ENCODE measurements around the gene GABRD. TPM values are rescaled to one million over a fixed set of nuclear protein-coding genes. Genes with fewer than 3 reads are reported as not detected.

Gene GABRD
- total RNA-seq, 4 donors from 2014 or later, result not detected

GRCh38 chr1:2025491-2025981, 6.4 kb downstream of the GABRD start:
- TF ChIP-seq, protein P1, sequence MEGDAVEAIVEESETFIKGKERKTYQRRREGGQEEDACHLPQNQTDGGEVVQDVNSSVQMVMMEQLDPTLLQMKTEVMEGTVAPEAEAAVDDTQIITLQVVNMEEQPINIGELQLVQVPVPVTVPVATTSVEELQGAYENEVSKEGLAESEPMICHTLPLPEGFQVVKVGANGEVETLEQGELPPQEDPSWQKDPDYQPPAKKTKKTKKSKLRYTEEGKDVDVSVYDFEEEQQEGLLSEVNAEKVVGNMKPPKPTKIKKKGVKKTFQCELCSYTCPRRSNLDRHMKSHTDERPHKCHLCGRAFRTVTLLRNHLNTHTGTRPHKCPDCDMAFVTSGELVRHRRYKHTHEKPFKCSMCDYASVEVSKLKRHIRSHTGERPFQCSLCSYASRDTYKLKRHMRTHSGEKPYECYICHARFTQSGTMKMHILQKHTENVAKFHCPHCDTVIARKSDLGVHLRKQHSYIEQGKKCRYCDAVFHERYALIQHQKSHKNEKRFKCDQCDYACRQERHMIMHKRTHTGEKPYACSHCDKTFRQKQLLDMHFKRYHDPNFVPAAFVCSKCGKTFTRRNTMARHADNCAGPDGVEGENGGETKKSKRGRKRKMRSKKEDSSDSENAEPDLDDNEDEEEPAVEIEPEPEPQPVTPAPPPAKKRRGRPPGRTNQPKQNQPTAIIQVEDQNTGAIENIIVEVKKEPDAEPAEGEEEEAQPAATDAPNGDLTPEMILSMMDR (IDR thresholded peaks at IDR 0.05), result no peak
- ATAC-seq (ENCODE audit: low FRiP score) (no peak), DNase-seq (ENCODE audit: low spot score) (no peak)

DNA sequence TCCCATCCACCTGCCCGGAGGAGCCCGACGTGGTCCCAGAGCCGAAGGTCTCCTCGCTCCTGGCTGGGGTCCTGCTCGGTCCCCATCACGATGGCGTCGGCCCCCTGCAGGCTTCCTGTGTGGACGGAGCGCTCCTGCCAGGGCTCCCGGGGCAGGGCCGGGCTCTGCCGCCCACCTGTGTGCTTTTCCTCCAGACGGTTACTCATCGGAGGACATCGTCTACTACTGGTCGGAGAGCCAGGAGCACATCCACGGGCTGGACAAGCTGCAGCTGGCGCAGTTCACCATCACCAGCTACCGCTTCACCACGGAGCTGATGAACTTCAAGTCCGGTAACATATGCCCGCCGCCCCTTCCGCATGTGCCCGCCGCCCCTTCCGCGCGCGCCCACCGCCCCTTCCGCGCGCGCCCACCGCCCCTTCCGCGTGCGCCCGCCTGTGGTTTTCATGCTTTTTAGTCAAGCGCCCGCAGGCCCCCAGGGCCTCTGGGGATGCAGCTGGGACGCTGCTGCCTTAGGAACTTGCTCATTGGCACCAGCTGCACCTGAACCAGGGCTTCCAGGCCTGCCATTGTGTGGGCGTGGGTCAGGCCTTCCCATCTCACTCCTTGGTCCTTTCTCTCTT, 8.9 kb downstream of the GABRD start:
- TF ChIP-seq, protein P1 (IDR thresholded peaks at IDR 0.05), result no peak
- no peak for DNase-seq (ENCODE audit: low spot score)
- ATAC-seq (ENCODE audit: low FRiP score), result no peak

- DNase-seq (ENCODE audit: low spot score) (no peak), ATAC-seq (ENCODE audit: low FRiP score) (no peak)
- TF ChIP-seq, protein P1 (IDR thresholded peaks at IDR 0.05), result no peak
These were observed 9.9 kb downstream of the GABRD start for GRCh38 chr1:2028870-2029560.

- TF ChIP-seq, protein P1 (IDR thresholded peaks at IDR 0.05), result no peak
- no peak for ATAC-seq (ENCODE audit: low FRiP score)
- DNase-seq (ENCODE audit: low spot score), result no peak
These were observed 10.4 kb downstream of the GABRD start for GRCh38 chr1:2029561-2029960.

DNA sequence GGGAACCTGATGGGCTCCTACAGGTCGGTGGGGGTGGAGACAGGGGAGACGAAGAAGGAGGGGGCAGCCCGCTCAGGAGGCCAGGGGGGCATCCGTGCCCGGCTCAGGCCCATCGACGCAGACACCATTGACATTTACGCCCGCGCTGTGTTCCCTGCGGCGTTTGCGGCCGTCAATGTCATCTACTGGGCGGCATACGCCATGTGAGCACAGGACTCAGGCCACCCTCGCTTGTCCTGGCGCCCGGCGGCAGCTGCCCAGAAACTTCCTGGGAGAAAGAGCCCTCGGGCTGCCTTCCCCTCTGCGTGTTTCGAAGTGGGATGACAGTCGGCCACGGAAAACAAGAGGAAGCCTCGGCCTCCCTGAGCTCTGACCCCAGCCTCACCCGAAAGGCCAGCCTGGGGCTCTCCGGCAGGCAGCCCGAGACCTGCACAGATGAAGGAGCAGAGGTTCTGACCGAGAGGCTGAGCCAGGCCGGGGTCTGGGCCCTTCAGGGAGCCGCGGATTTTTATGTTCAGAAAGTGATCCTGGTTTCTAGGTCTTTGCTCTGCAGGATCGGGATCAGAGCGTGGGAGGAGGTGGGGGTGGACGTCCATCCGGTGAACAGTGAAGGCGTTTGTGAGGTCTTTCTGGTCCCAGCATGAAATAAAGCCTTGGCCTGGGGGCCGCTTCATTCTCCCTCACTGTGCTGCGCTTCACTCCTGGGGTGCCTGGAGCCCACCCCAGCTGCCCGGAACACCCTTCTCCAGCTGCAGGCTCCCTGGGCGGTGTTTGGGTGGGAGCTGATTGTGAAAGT, 11.1 kb downstream of the GABRD start:
- TF ChIP-seq, protein P1 (IDR thresholded peaks at IDR 0.05), result no peak
- ATAC-seq (ENCODE audit: low FRiP score), result no peak
- DNase-seq (ENCODE audit: low spot score), result no peak

DNA sequence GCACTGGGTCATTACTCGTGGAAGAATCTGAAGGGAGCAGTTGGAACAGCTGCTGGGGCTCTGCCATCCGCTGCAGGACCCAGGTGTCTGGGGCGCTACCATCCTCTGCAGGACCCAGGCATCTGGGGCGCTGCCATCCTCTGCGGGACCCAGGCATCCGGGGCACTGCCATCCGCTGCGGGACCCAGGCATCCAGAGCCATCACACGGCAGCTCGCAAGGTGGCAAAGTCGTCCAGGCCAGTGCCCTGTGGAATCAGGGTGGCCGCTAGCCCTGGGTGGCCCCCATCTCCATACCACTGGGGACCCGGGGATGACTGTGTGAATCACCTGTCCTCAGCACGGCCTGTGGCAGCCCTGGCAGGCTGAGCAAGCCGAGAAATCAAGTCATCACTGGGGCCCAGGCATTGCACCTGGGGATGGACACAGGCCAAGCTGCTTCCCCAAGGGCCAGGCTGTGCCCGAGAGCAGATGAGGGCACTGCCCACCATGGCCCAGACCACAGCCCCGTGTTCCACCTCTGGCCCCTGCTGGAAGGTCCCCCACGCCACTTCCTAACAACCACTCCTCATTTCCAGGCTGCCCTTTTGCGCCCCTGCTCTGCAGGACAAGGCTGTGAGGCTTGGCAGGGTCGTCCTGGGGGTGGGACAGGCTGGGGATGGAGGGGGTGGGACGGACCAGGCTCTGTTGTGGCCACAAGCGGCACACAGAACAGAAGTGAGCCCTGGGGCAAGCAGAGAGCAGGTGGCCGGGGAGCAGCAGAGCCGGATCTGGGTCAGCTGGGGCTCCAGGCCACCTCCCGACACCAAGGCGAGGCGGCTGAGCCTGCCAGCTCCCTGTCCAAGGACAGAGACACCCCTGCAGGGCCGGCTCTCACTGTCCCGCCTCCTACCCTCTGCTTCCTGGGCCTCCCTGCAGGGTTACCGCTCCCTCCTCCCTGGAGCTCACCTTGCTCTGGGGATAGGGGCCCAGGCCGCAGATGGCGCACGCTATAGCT, 12.7 kb downstream of the GABRD start:
- no peak for ATAC-seq (ENCODE audit: low FRiP score)
- DNase-seq (ENCODE audit: low spot score), result no peak

More for the DNA sequence above, 12.7 kb downstream of the GABRD start:
- TF ChIP-seq, protein P1 (IDR thresholded peaks at IDR 0.05), result no peak

All from omental fat pad (tissue), 4 donors.